Motor neuron (in vitro differentiated cells): Measurements from ENCODE around the gene OPRD1. TPM values are rescaled to one million over a fixed set of nuclear protein-coding genes. Genes with fewer than 3 reads are reported as not detected.

Experiments
- ATAC-seq, 8 experiments: fragments of 200-7000 bp; cut with Tn5 transposase; replicated peaks in 6 of 8; 2 replicates each; pipeline ENCODE4 v1.8.0; 2021; ENCODE audit warnings: mild to moderate bottlenecking in 8 of 8, moderate library complexity in 8 of 8
- H3K27ac ChIP-seq, 2 donors: fragments of 250-450 bp; sonication (Bioruptor Pico); 2 replicates each; pipeline ENCODE4 v1.9.0; 2021; ENCODE audit warnings: antibody characterized with exemption in 2 of 2, mild to moderate bottlenecking in 2 of 2, moderate library complexity in 1 of 2
- H3K4me1 ChIP-seq, 2 donors: fragments of 250-450 bp; sonication (Bioruptor Pico); replicated peaks in 1 of 2; 2 replicates each; pipeline ENCODE4 v1.6.1; 2021; ENCODE audit warnings: antibody characterized with exemption in 2 of 2, mild to moderate bottlenecking in 2 of 2, moderate library complexity in 1 of 2
- H3K4me3 ChIP-seq, 5 donors: fragments of 250-450 bp; sonication (Bioruptor Pico); 2 replicates each; pipeline ENCODE4 v1.9.0; 2021; ENCODE audit warnings: antibody characterized with exemption in 5 of 5, mild to moderate bottlenecking in 5 of 5, moderate library complexity in 4 of 5
- WGBS, 10 experiments: fragments of 450-650 bp; shearing (Covaris generic); methylation state at CpG; one replicate each; pipeline ENCODE4 v1.0.0; 2022; 5-methylcytosine and 5-hydroxymethylcytosine counted together
- in situ Hi-C, 9 experiments: fragments of 400-800 bp; cut with MboI; loops; one replicate each; pipeline ENCODE4 v1.15.0; 2021; ENCODE audit warnings: low sequenced_read_pairs in 9 of 9, low pct_unique_long_range_greater_than_20kb in 2 of 9; ENCODE audit not compliant: unreplicated experiment in 9 of 9
- total RNA-seq, 8 experiments: library from RNA; unstranded; fragments of 300-600 nt; gene quantifications; 2 replicates each; pipeline versions ENCODE4 v1.2.3 to v1.2.4, GENCODE V29; 2022

The OPRD1 gene
- total RNA-seq, 8 experiments from 2014 or later = 0.10 to 1.2 (median 0.22) TPM

GRCh38 chr1:28910379-28911115 lies 98.6 kb downstream of the OPRD1 start:
- H3K4me3 ChIP-seq = no peak overlapping the region
- WGBS, 10 experiments = 51 to 100% (median 67%) methylated on average over 1 to 6 of the region's 7 CpGs; no CpG with 5 or more reads in 5 of the 10 experiments

GRCh38 chr1:28913786-28914227 lies 101.8 kb downstream of the OPRD1 start:
- peaks cover 10 to 24% of the 10 kb centered on the region in 2 donors for H3K4me1 ChIP-seq
- H3K4me3 ChIP-seq = peak overlapping the region; percentile 12 to 84 (median 62)
- ATAC-seq = no peak
- in situ Hi-C loops = no loop called here
- WGBS, 10 experiments = 19 to 49% (median 27%) methylated on average over 3 to 10 of the region's 10 CpGs; no CpG with 5 or more reads in 5 of the 10 experiments
- peak overlapping the region in 1 of 2 donors; percentile 2 for H3K27ac ChIP-seq

More at GRCh38 chr1:28910379-28911115, 98.6 kb downstream of the OPRD1 start:
- Histone ChIP-seq H3K4me1 (peaks cover 4 to 9% of the 10 kb centered on the region in 2 donors), H3K27ac (no peak overlapping the region)
- in situ Hi-C loops = no loop called here
- ATAC-seq = no peak

- 0% methylated on average over 1 to 17 of the region's 95 CpGs; no CpG with 5 or more reads in 7 of the 10 experiments for WGBS, 10 experiments
Observed at GRCh38 chr1:28914228-28915030, 102.5 kb downstream of the OPRD1 start, which contains the start of gene EPB41. Gene EPB41 (plus strand): TSS chr1:28914569. CDS start chr1:28987438, 72,869 bp downstream.

GRCh38 chr1:28915031-28915895 lies 103.3 kb downstream of the OPRD1 start:
- H3K27ac ChIP-seq = peak overlapping the region; percentile 92 to 94
- peak overlapping the region; percentile 62 to 84 (median 69) for H3K4me3 ChIP-seq
- WGBS, 10 experiments = 0 to 88% (median 2%) methylated on average over 1 to 25 of the region's 32 CpGs
- in situ Hi-C loops = no loop called here
- peak in 6 of 8 experiments; percentile 3 to 9 (median 6) for ATAC-seq
- peaks cover 17 to 33% of the 10 kb centered on the region in 2 donors for H3K4me1 ChIP-seq

More at GRCh38 chr1:28914228-28915030, 102.5 kb downstream of the OPRD1 start, which contains the start of gene EPB41:
- H3K4me3 ChIP-seq = peak within 1 kb of the TSS; percentile 62 to 84 (median 69)
- in situ Hi-C loops = no loop called here
- H3K4me1 ChIP-seq = peaks cover 13 to 29% of the 10 kb centered on the region in 2 donors
- H3K27ac ChIP-seq = peak within 1 kb of the TSS; percentile 92 to 94
- peak; percentile 89 to 94 (median 92) for ATAC-seq

GRCh38 chr1:28917757-28918118 lies 105.8 kb downstream of the OPRD1 start:
- in situ Hi-C loops = no loop called here
- WGBS, 10 experiments = 68 to 100% (median 75%) methylated on average over 1 to 2 of the region's 2 CpGs; no CpG with 5 or more reads in 6 of the 10 experiments
- H3K27ac ChIP-seq = no peak overlapping the region
- no peak overlapping the region for H3K4me3 ChIP-seq
- ATAC-seq = no peak
- H3K4me1 ChIP-seq = peaks cover 17 to 29% of the 10 kb centered on the region in 2 donors

Other genes with a start within 250 kb of the OPRD1 start
- gene RAB42, start 219.9 kb upstream of the OPRD1 start, total RNA-seq = 1 to 10 TPM in 5 of 8 experiments, under 1 TPM in 3; 0.36 to 1.9 (median 1.1) TPM
- gene TAF12, start 169.1 kb upstream of the OPRD1 start, total RNA-seq = 10 to 100 TPM; 33.9 to 64.4 (median 43.2) TPM
- not detected for gene RNU11, start 163.6 kb upstream of the OPRD1 start, total RNA-seq
- 10 to 100 TPM in 5 of 8 experiments, 1 to 10 TPM in 3; 5.8 to 15.2 (median 11.8) TPM for gene GMEB1, start 143.4 kb upstream of the OPRD1 start, total RNA-seq
- gene YTHDF2, start 75.2 kb upstream of the OPRD1 start, total RNA-seq = 100 to 1,000 TPM in 3 of 8 experiments, 10 to 100 TPM in 5; 60.2 to 149 (median 88.6) TPM
- gene EPB41, start 102.4 kb downstream of the OPRD1 start, total RNA-seq = 100 to 1,000 TPM in 3 of 8 experiments, 10 to 100 TPM in 4, 1 to 10 TPM in 1; 8.1 to 205 (median 61.7) TPM